ENCODE results near the gene CAMK2B.

The CAMK2B gene

GRCh38 chr7:44225566-44226395, 99.6 kb downstream of the CAMK2B start:
- DNase-seq: no peak

GRCh38 chr7:44224974-44225565, 100.3 kb downstream of the CAMK2B start:
- no peak for DNase-seq

- DNase-seq: no peak
Measured at GRCh38 chr7:44224080-44224973, 101.1 kb downstream of the CAMK2B start.

- DNase-seq: no peak
Measured at GRCh38 chr7:44223362-44224079, 101.9 kb downstream of the CAMK2B start.

GRCh38 chr7:44222776-44223261, 102.6 kb downstream of the CAMK2B start:
- DNase-seq: no peak

DNA sequence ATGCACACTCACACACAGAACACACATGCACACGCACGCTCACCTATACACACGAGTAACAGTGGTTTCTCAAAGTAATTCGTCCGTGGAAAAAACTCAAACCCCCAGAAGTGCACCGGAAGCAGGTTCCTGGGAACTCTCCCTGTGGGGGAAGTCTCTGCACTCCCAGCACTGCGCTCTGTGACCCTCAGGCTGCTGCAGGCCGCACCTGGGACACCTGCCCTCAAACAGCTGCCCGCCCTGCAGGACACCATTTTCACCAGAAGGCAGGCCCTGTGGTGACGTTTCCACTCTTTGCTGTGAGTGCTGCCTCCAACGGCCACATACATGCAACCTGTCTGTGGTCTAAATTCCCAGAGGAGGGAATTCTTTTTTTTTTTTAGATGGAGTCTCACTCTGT, 103.3 kb downstream of the CAMK2B start:
- no peak for DNase-seq

DNA sequence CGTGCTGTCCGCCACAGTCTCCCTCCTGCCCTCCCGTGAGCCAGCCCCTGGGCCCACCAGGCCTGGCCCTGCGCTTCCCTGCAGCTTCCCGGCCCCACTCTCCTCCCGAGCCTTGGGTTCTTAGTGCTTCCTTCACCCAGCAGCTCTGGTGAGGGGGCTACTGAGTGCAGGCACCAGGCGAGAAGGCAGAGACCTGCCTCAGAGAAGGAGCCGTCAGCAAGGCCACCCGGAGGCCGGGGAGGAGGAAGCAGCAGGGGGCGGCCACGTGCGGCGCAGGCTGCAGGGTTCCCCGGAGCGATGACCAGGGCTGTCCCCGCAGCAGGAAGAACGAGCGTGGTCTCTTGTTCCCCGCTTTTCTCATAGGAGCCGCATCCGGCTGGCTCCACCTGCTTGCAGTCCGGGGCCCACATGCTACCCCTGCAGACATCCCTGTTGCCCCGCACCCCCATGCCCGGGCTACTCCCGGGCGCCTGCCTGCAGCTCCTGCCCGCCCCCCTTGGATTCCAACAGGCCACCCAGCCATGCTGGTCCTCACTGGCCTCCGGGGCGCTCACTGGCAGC, 104.1 kb downstream of the CAMK2B start:
- no peak for DNase-seq

- DNase-seq: no peak
Measured at GRCh38 chr7:44220358-44221112, 104.9 kb downstream of the CAMK2B start.

DNA sequence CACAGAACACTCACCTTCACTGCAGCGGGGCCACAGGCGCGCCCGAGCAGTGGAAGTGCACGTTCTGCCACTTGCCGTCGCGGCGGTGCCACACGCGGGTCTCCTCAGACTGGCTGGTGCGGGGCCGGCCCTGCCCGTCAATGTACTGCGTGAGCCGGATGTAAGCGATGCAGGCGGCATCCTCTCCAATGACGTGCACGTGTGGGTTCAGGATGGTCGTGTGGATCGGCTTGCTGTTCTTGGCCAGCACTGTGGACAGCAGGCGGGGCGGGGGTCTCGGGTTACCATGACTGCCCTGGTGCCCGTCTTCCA, 105.4 kb downstream of the CAMK2B start:
- DNase-seq: no peak

DNA sequence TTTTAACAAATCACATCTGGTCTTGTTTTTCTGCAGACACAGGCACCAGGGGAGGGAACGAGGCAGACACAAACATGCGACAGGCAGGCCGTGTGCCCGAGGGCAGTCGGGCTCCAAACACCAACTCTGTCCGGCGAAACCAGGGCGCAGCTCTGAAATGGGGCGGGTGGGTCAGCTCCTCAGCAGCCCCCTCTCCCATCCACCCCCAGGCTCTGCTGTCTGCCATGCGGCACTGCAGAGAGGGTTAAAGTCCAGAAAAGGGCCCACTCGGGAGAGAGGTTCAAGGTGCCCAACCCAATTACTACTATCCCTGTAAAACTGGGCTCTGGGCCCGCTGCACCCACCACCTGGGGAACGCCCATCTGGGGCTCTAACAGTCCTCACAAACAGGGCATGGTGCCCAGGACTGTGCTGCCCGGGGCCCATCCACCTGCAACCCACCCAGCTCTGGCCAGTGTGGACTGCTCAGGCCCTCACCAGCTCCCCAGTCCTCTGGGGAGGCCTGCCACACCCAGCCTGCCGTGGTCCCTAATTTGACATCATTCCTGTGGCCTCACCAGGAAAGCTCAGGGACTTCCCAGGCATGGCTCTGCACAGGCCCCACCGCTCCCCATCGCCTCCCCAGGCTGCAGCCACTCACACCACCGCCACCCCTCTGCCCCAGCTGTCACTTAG, 105.9 kb downstream of the CAMK2B start:
- no peak for DNase-seq

DNA sequence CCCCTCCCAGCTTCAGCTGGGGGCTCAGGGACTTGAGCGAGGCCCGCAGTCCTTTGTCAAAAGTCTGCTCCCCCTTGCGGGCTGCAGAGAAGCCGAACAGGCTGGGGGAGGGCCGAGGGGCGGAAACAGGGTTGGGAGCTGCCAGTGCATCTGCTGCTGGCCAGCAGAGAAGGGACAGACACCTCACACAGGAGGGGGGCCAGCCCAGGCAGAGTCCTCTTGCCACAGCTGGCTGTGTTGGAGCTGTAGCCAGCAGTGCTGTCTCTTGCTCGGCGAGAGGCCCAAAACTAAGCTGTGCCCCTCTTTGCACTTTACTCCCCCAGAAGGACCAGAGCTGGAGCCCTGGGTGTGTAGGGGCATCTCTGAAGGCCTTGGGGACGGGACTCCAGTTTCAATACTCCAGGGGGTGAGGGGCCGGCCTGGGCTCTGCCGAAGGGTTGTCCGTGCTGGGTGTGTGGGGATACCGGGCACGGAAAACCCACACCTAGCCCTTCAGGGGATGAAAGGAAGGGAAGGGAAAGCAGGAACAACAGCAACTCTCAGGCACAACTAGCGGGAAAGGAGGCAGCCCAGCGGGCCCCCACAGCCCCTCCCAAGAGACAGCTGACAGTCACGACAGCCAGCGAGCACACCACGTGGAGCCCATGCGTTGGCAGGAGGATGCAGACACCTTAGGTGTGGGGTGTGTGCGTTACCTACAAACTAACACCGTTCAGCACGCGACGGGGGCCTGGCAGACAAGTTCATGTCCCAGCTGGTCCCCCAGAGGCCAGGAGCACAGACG, 106.8 kb downstream of the CAMK2B start:
- DNase-seq: no peak

GRCh38 chr7:44217852-44218402, 107.5 kb downstream of the CAMK2B start:
- DNase-seq: no peak

DNA sequence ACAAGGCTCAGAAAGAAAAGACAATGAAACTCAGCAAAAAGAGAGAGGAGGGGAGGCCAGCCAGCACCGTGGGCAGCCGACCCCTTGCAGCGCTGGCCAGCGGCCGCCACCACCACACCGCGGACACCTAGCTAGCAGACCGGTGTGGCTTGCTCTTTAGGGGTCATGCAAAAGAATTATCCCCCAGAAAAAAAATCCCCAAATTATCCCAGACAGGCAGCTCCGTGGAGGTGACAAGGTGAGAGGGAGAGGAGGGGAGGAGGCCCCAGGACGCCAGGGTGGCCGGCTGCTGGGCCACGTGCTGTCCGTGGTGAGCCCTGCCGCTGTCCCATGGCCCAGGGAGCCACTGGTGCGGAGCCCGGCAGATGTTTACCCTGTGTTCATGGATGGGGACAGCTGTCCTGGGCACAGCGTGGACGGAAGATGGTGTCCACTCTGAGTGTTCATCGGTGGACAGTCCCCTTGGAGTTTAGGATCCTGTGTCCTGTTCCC, 108.1 kb downstream of the CAMK2B start:
- no peak for DNase-seq

DNA sequence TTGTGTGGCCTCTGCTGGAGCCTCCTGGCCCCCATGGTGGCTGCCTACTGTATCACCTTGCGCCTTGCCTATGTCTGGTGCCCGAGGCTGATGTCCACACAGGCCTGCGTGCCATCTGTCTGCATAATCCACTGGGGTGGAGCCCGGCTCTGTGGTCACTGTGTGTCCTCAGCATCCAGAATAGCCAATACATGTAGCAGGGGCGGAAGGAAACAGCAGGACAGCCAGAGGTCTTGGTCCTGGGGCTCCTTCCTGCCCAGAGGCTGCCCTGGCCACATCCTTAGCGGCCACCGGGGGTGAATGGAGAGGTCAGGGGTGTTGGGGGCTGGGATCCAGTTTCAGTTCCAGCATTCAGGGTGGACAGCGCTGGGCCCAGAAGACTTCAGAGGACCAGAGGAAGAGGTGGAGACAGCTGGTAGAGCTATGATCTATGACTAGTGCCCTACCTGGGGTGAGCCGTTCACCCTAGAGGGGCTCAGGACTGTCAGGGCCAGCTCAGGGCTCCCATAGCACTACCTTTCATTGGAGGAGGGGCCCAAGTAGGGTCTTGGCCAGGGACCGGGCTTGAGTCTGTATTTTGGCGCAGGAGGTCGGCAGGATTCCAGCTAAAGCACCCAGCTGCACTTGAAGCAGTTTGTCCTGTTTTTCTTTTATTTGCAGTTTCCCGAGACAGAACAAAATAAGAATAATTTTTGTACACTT, 108.7 kb downstream of the CAMK2B start:
- DNase-seq: no peak

DNA sequence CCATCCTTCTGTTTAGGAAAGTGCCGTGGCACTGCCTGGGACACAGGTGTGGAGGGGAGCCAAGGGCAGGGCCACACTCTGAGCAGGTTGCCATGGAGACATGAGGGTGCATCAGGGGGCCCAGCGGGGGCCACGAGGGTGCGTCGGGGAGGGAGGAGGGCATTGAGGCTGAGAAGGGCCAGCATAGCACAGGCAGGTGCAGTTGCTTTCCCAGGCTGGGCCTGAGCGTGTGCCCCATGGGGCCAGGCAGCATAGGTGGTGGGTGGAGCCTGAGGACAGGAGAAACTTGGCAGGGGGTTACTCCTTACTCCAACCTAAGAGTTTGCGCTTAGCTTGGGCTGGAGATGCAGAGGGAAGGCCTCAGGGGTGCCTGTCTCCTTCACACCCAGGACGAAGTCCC, 109.4 kb downstream of the CAMK2B start:
- no peak for DNase-seq

DNA sequence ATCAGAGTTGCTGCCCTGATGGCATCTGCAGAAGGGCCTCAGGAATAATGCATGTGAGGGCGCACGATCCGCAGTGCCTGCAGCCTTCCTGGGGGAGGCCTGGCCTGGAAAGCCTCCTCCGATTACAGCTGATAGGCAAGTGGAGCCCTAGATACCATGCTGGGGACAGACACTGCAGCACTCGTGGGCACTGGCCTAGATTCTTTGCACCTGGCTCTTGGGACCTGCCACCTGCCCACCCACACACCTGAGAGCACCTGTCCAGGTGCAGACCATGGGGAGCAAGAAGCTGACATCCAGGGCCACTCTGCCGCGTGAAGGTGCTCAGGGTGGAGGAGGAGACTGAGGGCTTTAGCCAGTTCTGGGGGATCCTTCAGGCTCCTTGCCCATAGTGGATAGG, 109.9 kb downstream of the CAMK2B start:
- DNase-seq: no peak

GRCh38 chr7:44213877-44214388, 111.5 kb downstream of the CAMK2B start:
- DNase-seq: no peak

DNA sequence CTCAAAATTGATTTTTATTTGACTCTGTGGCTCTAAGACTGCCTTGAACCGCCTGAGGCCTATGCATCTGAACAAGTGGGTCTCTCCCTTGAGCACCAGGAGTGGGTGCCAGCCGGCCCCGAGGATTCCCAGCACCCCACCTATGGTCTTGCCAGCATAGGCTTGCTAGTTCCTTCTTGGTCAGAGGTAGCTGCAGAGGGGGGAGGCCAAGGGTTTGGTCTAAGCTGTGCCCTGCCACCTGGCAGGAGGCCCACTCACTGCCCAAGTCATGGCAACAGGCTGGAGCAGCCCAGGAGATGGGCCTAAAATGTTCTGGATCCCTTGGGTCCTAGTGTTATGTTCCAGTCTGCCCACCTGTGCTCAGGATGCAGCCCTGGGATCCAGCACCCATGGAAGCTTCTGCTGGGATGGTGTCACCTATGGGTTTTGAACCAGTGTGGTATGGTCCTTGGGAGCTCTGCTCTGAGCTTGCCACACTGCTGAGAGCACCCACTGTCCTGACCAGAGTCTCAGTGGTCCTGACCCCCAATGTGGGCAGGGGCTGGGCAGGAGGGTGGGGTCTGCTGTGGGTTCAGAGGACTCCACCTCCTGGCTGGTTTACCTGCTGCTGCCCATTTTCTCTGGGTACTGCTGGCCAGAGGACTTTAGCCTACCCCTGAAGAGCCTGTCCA, 112.1 kb downstream of the CAMK2B start:
- DNase-seq: no peak

Measured in retina (tissue), 1 donor.